Measurements from ENCODE around the gene CHAT.
"Not testable (repeated sequence)": the region's sequence is repeated elsewhere in the genome, so short reads cannot be mapped to it uniquely, and the experiment has no call there.

The CHAT gene

DNA sequence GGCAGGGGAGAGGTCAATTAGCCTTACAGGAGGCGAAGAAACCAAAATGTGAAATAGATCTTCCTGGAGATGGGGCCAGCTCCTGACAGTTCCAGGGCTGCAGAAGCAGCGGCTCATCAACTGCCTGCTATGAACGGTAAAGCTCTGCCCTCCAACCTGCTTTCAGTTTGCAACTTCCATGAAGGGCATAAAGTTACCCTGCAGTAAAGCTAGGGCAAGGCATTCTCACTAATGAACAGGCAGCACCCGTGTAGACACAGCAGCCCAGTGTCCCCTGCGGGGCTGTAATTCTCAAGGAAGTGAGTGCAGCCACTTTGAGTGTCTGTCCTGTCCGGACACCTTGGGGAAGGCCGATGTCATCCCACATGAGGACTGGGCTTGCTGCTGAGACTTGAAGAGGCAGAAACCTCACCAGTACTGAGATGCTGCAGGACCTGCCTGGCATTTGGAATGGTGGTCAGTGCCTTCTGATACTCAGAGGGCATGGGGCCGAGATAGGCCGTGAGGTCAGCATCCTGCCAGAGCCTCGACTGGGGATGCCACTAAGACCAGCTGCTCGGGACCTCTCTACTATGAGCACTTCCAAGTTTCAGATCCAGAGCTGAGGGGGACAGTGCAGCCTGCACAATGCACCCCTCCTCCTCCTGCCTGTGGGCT is 39.6 kb downstream of the CHAT start:
- no peak for DNase-seq (ENCODE audit: low read depth)

GRCh38 chr10:49654036-49654693 is 40.3 kb downstream of the CHAT start:
- DNase-seq (ENCODE audit: low read depth), result no peak

DNA sequence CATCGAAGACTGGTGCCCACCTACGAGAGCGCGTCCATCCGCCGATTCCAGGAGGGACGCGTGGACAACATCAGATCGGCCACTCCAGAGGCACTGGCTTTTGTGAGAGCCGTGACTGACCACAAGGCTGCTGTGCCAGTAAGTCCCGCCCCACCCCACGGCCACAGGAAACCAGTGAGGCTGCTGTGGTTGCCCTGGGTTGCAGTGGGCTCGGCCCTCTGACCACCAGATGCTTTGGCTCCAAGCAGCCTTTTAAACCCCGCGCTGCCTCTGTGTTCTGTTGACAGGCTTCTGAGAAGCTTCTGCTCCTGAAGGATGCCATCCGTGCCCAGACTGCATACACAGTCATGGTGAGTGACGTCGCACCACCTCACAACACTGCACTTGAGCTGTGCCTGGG is 41.3 kb downstream of the CHAT start:
- no peak for DNase-seq (ENCODE audit: low read depth)

DNA sequence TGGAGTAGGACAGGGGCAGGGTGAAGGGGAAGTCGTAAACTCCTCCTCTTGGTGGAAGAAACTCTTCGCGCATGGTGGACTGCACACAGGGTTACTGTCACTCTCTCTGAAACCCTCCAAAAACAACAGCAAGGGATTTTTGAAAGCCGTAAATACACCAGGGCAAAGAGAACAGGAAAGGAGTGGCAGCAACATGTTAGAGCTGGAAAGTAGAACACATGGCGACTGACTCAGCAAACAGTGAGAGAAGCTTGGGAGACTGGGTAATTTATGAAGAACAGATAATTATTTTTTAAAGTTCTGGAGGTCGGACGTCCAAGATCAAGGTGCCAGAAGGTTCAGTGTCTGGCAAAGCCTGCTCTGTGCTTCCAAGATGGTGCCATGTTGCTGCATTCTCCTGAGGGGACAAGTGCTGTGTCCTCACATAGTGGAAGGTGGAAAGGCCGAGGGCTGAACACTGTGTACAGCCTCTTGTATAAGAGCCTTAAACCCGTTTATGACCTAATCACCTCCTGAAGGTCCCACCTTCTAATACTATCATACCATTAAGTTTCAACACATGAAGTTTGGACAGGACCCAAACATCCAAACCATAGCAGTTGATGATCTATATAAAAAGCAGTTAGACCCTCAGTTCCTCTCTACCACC is 43.1 kb downstream of the CHAT start:
- no peak for DNase-seq (ENCODE audit: low read depth)

GRCh38 chr10:49657606-49658005 is 43.8 kb downstream of the CHAT start:
- no peak for DNase-seq (ENCODE audit: low read depth)

DNA sequence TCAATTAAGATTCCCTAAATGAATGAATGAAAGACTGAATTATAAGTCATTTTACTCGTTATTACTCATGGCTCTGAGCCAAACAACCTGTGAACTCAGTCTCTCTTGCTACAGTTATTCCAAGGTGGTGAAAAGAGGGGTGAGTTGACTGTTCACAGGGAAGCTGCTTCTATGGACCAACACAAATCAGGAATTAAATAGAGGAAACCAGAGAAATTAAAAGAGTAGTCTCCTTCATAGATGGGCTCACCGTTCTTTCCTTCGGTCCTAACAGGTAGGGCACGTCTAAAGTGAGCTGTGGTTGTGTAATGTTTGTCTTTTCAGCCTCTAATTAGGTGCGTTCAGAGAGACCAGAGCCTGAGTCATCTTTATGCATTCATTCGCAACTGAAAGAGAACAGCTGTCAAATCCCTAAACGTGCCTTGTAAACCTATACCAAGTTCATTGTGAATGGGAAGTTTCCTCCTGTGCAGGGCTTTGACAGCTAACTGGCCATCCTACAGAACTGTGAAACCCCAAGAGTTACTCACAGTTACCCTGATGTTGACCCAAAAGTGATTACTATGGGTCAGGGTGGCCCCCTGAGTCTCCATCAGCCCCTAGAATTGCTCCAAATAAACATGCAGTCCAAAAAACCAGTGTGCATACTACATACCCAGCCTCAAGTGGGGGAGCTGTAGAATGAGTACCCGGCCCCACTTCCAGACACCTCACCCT is 47.5 kb downstream of the CHAT start:
- no peak for DNase-seq (ENCODE audit: low read depth)

DNA sequence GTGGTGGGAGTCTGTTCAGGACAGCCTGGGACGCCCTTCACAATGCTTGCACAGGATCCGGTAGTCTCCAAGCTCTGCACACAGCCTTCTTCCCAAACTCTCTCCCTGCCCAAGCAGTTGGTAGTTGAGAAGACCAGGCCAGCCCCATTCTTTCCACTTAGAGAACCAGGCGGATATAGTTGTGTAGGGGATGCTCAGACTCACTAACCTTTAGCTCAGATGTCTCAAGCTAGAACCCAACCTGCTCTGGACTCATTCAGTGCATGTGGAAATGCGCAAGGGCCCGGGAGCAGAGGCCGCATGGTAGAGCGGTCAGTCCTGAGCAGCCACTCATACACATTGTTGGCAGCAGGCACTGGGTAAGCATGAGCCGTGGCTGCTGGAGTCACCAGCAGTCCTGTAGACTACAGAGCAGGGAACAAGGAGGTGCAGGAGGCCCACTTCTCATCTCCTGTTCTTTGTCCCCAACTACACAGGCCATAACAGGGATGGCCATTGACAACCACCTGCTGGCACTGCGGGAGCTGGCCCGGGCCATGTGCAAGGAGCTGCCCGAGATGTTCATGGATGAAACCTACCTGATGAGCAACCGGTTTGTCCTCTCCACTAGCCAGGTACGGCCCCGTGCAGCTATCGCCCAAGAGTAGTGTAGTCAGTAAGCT is 48.5 kb downstream of the CHAT start:
- no peak for DNase-seq (ENCODE audit: low read depth)

GRCh38 chr10:49663596-49663995 is 49.8 kb downstream of the CHAT start:
- DNase-seq (ENCODE audit: low read depth), result no peak

GRCh38 chr10:49664006-49664841 is 50.4 kb downstream of the CHAT start:
- DNase-seq (ENCODE audit: low read depth), result no peak

- no peak for DNase-seq (ENCODE audit: low read depth)
Observed at GRCh38 chr10:49664842-49665355, 51.1 kb downstream of the CHAT start.

- DNase-seq (ENCODE audit: low read depth), result no peak
Observed at GRCh38 chr10:49666054-49666615, 52.3 kb downstream of the CHAT start.

DNA sequence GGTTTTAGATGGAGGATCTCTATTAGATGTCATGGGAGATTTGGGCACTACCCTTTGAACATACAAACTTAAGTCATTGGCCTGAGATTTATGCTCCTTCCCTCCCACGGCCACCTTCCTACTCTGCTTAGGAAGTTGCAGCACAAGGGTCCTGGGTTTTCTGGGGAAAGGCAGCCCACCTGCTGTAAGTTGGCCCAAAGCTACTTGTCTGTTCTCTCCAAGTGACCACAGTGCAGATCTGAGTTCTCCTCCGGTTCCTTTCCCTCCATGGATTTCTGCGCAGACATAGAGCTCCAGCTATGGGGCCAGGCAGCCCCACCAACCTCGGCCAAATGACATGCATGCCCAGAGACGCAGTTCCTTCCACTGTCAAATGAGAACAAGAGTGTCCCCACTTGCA is 52.8 kb downstream of the CHAT start:
- DNase-seq (ENCODE audit: low read depth), result no peak

DNA sequence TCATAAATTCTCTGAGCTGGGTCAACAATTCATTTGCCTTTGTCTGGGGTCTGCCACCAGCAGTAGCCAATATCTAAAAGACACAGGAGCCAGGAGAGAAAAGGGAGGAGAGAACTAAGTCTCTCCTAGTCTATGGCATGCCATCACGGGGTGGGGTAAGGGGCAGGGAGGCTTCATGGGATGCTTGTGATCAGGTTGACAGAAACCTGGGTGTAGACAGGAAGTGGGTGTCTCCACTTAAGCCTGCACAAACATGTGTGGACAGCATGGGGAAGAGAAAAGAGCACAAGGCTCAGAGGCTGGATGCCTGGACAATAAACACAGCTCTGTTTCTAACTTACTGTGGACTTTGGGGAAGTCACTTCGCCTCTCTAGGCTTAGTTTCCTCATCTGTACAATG is 54.2 kb downstream of the CHAT start:
- no peak for DNase-seq (ENCODE audit: low read depth)

DNA sequence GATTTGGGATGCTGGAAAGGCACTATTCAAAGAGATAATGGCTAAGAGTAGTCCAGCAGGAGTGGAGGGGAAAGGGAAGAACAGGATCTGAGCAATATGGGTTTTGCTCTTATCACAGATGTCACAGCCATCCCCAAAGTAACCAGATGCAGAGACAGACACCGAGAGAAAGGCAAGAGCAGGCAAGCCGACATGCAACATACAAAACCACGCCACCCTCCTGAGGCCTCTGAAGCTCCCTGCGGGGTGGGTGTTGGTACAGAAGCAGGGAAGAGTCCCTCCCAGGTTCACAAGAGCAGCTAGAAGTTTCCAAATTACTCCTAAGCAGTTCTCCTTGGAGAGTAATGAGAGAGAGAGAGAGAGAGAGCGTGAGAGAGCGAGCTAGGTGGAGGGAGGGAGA is 54.8 kb downstream of the CHAT start:
- no peak for DNase-seq (ENCODE audit: low read depth)

DNA sequence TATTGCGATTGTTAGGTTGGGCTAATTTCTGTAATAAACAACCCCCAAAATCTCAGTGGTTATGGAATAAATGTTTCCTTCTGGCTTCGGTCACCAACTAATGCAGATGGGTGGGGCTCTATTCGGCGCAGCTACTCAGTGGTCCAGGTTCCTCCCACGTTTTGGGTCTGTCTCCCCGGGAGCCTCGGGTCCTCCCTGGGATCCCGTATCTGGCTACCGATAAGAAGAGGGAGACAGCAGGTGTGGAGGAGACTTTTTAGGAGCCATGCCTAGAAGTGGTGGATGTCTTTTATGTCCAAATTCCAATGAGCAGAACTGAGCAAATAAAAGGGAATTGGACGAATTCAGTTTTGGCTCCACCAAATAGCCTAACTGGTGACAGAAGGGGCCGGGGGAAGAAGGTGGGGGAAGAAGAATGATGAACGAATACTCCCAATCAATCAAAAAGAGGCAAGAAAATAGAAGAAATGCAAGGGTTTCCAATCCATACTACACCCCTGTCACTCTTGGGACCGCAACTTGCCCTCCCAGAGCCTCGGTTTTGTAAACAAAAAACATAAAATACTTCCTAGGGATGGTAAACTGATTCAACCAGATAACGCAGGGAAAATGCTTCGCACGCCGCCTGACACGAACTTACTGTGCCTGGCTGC is 65.1 kb downstream of the CHAT start:
- no peak for DNase-seq (ENCODE audit: low read depth)

DNA sequence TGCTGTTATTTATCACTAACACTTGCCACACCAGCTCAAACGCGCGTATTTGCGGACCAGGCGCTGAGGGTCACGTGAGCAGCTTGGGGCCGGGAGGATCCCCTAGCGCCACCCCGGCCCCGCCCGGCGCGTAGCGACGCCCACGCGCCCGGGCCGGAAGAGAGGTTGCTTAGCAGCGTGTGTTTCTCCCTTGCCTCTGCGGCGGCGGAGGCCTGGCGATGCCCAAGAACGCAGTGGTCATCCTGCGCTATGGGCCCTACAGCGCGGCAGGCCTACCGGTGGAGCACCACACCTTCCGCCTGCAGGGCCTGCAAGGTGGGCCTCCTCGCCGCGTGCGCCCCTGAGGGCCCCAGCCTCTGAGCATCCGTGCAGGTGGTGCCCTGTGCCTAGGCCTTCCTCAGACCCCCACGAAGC is 65.7 kb downstream of the CHAT start, which contains the start of gene C10orf53:
TSS of gene C10orf53 (plus strand) at position 172 of the 414 bp plus-strand sequence. CDS start at position 219, 47 bp downstream.
- DNase-seq (ENCODE audit: low read depth), result no peak

DNA sequence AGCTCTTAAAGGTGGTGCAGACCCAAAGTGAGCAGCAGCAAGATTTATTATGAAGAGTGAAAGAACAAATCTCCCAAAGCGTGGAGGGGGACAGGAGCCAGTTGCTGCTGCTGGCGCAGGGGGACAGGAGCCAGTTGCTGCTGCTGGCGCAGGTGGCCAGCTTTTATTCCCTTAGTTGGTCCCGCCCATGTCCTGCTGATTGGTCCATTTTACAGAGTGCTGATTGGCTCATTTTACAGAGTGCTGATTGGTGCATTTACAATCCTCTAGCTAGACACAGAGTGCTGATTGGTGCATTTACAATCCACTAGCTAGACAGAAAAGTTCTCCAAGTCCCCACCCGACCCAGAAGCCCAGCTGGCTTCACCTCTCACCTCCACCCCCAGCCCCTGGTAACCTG is 68.6 kb downstream of the CHAT start:
- DNase-seq (ENCODE audit: low read depth), result not testable (repeated sequence)

- no peak for DNase-seq (ENCODE audit: low read depth)
Observed at GRCh38 chr10:49682879-49683278, 69.0 kb downstream of the CHAT start.

DNA sequence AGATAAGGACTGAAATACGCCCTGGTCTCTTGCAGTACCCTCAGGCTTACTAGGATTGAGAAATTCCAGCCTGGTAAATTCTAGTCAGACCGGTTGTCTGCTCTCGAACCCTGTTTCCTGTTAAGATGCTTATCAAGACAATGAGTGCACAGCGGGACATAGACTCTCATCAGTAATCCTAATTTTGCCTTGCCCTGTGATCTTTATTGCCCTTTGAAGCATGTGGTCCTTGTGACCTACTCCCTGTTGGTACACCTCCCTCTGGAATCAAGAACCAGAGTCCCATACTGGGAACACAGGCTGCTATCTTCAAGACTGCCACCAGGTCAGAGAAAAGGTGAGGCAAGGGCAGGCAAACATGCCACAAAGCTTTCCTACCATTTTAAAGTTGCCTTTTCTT is 72.8 kb downstream of the CHAT start:
- no peak for DNase-seq (ENCODE audit: low read depth)

DNA sequence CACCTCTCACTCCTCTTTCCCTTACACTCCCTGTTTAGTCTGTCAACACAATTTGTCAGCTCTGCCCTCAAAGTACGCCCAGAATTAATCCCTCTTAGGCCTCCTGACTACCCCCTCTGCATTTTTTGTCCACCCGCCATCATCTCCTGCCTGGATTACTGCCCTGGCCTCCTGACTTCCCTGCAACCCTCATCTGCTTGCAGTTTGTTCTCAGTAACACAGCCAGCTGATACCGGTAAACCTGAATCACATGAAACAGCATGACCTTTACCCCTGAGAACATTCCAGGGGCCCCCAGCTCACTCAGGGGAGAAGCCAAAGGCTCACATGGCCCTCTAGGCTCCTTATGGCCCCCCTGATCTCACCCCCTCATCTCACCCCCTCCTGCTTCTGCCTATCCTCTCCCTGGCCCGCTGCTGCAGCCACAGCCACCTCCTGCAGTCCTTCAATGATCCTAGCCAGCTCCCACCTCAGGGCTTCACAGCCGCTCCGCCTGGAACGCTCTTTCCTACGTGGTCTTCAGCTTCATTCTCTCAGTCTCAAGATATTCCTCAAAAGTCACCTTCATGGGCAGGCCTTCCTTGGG is 74.5 kb downstream of the CHAT start:
- no peak for DNase-seq (ENCODE audit: low read depth)
